SK-N-MC (cell line): ENCODE measurements around the gene CCDC134.

Source experiments
- EZH2 ChIP-seq: fragments of 200-600 bp; sonication (generic); IDR thresholded peaks from one replicate; pipeline ENCODE4 v1.6.1; 2017; ENCODE audit warnings: antibody characterized with exemption
- POLR2AphosphoS5 ChIP-seq: IDR thresholded peaks from 2 replicates; pipeline ENCODE4 v1.6.1; 2012; ENCODE audit warnings: mild to moderate bottlenecking, low read depth, low read length, borderline replicate concordance

DNA sequence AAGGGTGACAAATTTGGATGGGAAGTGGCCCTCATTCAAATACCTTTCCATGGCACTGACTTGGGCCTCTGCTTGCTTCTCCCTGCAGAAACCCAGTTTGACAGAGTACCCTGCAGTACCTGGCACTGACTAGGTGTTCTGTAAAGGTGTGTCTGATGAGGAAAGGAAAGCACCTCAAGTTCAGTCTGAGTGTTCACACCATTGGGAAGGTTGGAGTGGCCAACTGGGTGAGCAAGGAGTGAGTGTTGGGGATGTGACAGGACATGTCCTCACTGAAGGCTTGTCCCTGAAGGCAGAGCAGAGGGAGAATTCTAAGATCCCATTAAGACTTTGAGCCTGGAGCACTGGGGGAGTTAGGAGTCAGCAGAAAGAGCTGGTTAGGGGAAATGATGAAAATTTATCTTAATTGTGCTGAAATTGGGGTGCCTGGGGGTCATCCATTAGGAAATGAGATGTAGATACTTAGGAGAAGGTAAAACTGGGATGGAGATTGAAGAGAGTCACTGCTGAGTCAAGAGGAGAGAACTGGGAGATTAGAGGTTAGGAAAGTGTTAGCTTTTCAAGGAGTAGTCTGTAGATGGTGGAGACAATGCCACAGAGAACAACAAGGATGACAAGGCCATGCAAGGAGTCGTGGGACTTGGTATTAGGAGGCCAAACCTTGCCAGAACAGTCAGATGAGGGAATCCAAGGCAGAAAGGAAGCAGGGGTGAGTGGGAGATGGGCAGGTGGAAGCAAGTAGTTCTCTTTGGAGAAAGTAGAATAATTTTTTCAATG, 38.6 kb downstream of the CCDC134 start:
- no peak for TF ChIP-seq EZH2
- TF ChIP-seq POLR2AphosphoS5 = no peak
